Spleen (tissue), 11 donors: Measurements from ENCODE around the gene PGS1. TPM values are rescaled to one million over a fixed set of nuclear protein-coding genes. Genes with fewer than 3 reads are reported as not detected.

ENCODE experiments used
- DNase-seq: peaks from one replicate; pipeline ENCODE4 v3.0.0-alpha.2; 2020
- H3K27ac ChIP-seq, 8 donors: fragments of 200-600 bp; sonication (generic) in 7 of 8; 1 replicate in 4 of 8; 2 replicates in 4 of 8; pipeline versions ENCODE4 v1.5.0 to v1.8.0; 2016 to 2021; ENCODE audit warnings: inconsistent platforms in 4 of 8, mild to moderate bottlenecking in 4 of 8, moderate library complexity in 1 of 8
- H3K27me3 ChIP-seq, 7 donors: fragments of 200-600 bp; sonication (generic) in 6 of 7; replicated peaks in 1 of 7; 1 replicate in 4 of 7; 2 replicates in 3 of 7; pipeline versions ENCODE4 v1.5.0 to v1.8.0; 2016 to 2021; ENCODE audit warnings: inconsistent platforms in 3 of 7, mild to moderate bottlenecking in 1 of 7
- H3K36me3 ChIP-seq, 6 donors: fragments of 200-600 bp; sonication (generic) in 5 of 6; 1 replicate in 4 of 6; 2 replicates in 2 of 6; pipeline versions ENCODE4 v1.5.0 to v1.8.0; 2016 to 2021; ENCODE audit warnings: inconsistent platforms in 2 of 6
- H3K4me1 ChIP-seq, 6 donors: fragments of 200-600 bp; sonication (generic) in 5 of 6; 1 replicate in 3 of 6; 2 replicates in 3 of 6; pipeline versions ENCODE4 v1.5.0 to v1.8.0; 2016 to 2021; ENCODE audit warnings: inconsistent platforms in 3 of 6
- H3K4me3 ChIP-seq, 8 donors: fragments of 200-600 bp; sonication (generic) in 7 of 8; 1 replicate in 4 of 8; 2 replicates in 4 of 8; pipeline versions ENCODE4 v1.5.0 to v1.8.0; 2016 to 2021; ENCODE audit warnings: inconsistent platforms in 4 of 8, mild to moderate bottlenecking in 4 of 8, moderate library complexity in 2 of 8
- H3K9me3 ChIP-seq, 8 donors: fragments of 200-600 bp; sonication (generic) in 7 of 8; 1 replicate in 4 of 8; 2 replicates in 4 of 8; pipeline versions ENCODE4 v1.5.0 to v1.8.0; 2016 to 2021; ENCODE audit warnings: inconsistent platforms in 4 of 8
- POLR2A ChIP-seq, 3 donors: fragments of 450-650 bp; IDR thresholded peaks; one replicate each; pipeline ENCODE4 v1.5.1; 2017; ENCODE audit warnings: antibody characterized with exemption in 3 of 3, mild to moderate bottlenecking in 1 of 3
- POLR2AphosphoS5 ChIP-seq, 3 donors: sonication (generic); formaldehyde crosslinking; IDR thresholded peaks; one replicate each; pipeline ENCODE4 v1.5.1; 2017; ENCODE audit warnings: antibody characterized with exemption in 3 of 3
- WGBS, 5 donors: extraction: QIAGEN DNeasy Blood & Tissue Kit in 3 of 5; methylation state at CpG; one replicate each; pipeline versions ENCODE4 v1.1.5 to v1.1.7; 2013 to 2018; 5-methylcytosine and 5-hydroxymethylcytosine counted together
- intact Hi-C: fragments of 100-400 bp; cut with DNase I; formaldehyde crosslinking; loops from one replicate; pipeline ENCODE4 v1.15.0; 2023; ENCODE audit warnings: low total_unique reads
- polyA plus RNA-seq, 3 donors: library from polyadenylated mRNA; stranded (reverse); fragments of 200-250 nt; gene quantifications; one replicate each; pipeline ENCODE4 v1.2.1, GENCODE V29; 2013
- total RNA-seq, 7 donors: library from RNA; depleted of rRNA in 3 of 7; stranded (reverse); fragments of >200 nt in 3 of 7; fragmentation: NEBNext Ultra II Directional in 4 of 7; extraction: Animal tissue kit (Norgen Biotek cat#: 25700) in 4 of 7; gene quantifications; one replicate each; pipeline versions ENCODE4 v1.1.0 to v1.2.1, GENCODE V29; 2016 to 2021
- TF ChIP-seq, protein P1 (sequence below), 11 experiments: fragments of 200-600 bp in 7 of 11; fragments of 450-650 bp in 4 of 11; sonication (generic) in 4 of 11; IDR thresholded peaks in 8 of 11; conservative IDR thresholded peaks in 3 of 11; 1 replicate in 7 of 11; 2 replicates in 4 of 11; pipeline versions ENCODE4 v1.4.0 to v1.8.0; 2016 to 2021; ENCODE audit warnings: antibody characterized with exemption in 11 of 11, inconsistent platforms in 4 of 11, mild to moderate bottlenecking in 1 of 11
- donor health status: healthy with polysubstance abuse.
- donor health status: DM: no; HTN: no; CAD: no; lungs with moderate emphysema.
- donor health status: DM: no; HTN: no; CAD: no.
- donor health status: Bipolar disorder and iron deficiency.
- donor health status: healthy.
- donor health status: DM: no; HTN: no; CAD: no.
- donor health status: DM: yes; HTN: yes; CAD: no.

The PGS1 gene
- total and polyA plus RNA-seq, 10 donors: 20.0 to 217 (median 109) TPM

DNA sequence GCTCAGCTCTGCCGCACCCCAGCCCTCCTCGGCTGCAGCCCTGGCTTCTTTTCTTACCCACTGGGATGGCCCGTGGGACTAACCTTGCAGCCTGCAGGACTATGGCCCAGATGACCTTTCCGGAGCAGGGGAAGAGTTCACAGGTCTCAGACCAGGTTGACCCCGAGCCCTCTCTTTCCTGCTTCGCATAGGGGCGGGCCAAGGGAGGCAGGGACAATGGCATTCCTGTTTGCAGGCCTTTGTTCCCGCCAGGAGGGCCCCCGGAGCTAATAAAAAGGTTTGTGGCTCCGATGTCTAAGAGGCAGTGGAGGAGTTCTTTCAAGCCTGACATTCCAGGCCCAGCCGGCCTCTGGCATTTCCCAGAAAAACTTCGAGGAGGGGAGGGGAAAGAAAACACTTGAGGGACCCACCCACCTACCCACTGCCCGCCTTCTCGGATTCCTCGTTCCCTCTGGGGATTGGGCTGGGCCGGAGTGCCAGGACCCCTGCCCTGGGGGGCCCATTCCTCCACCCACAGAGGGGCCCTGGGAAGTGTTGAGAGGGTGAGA, 12.8 kb upstream of the PGS1 start:
- Histone ChIP-seq H3K4me3 (no peak overlapping the region), H3K36me3 (no peaks in the 10 kb centered on the region), H3K27me3 (peaks cover 0 to 44% (median 5%) of the 10 kb centered on the region in 7 donors), H3K9me3 (no peaks in the 10 kb centered on the region), H3K27ac (peak overlapping the region in 7 of 8 donors; percentile 36 to 65 (median 53)), H3K4me1 (peaks cover 6 to 39% (median 24%) of the 10 kb centered on the region in 6 donors)
- intact Hi-C loops: no loop called here
- no peak for DNase-seq
- TF ChIP-seq POLR2A (IDR thresholded peaks at IDR 0.05) (no peak), POLR2AphosphoS5 (IDR thresholded peaks at IDR 0.05) (peak in 2 of 3 donors; percentile 19 to 21)
- 56 to 90% (median 72%) methylated on average over 16 of the region's 16 CpGs for WGBS, 5 donors

DNA sequence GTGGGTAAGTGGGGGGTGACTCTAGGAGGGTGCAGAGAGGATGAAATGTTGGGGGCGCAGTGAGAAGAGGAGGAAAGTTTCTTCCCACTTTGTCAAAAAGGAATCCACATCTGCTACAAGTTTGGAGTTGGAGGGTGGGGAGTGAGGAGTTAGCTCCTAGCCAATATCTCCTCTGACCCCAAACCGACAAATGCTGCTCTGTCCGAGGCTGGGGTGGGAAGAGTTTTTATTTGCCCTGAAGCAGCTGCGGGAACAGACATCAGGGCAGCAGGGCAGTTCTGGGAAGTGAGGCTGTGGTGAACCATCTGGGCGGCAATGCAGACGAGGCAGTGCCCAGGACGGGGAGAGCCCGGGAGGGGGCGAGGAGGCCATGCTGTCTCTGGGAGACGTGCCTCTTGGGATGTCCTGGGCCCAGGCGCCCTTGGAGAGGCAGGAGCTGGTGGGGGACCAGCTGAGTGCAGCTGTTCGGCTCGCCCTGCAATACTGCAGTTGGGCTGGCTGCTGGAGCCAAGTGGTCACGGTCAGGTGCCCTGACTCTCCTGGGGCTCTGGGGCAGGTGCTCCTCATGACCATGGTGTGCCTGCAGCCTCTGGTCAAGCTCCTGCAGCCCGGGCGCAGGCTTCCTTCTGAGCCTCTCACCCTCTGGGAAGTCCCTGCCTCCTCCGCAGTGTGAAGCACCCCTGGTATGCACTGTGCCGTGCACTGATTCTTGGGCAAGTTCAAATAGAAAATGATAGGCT, 12.2 kb upstream of the PGS1 start:
- H3K27me3 ChIP-seq: peaks cover 0 to 44% (median 5%) of the 10 kb centered on the region in 7 donors
- no peak for DNase-seq
- intact Hi-C loops: no loop called here

DNA sequence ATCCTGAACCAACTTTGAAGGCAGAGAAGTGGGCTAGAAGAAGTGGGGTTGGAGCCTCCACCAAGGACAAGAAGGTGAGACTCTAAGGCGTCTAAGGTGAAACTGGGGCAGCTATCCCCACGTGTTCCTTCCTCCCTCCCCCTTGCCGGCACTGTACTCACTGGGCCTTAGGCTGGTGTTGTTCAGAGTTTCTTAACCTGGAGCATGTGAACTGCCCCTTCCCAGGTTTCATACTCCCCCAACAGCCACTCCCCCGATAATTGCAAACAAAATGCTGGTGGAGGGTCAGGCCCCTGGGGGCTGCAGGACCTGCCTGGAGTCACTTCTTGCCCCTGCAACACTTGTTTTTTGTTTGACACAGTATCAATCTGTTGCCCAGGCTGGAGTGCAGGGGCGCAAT, 11.3 kb upstream of the PGS1 start:
- WGBS, 5 donors: 80 to 96% (median 93%) methylated on average over 4 to 5 of the region's 5 CpGs
- intact Hi-C loops: no loop called here
- peaks cover 0 to 44% (median 5%) of the 10 kb centered on the region in 7 donors for H3K27me3 ChIP-seq
- H3K36me3 ChIP-seq: no peaks in the 10 kb centered on the region
- DNase-seq: no peak
- no peak overlapping the region for H3K4me3 ChIP-seq
- peaks cover 0 to 29% (median 16%) of the 10 kb centered on the region in 6 donors for H3K4me1 ChIP-seq
- peak overlapping the region in 1 of 8 donors; percentile 53 for H3K27ac ChIP-seq
- TF ChIP-seq, protein P1, sequence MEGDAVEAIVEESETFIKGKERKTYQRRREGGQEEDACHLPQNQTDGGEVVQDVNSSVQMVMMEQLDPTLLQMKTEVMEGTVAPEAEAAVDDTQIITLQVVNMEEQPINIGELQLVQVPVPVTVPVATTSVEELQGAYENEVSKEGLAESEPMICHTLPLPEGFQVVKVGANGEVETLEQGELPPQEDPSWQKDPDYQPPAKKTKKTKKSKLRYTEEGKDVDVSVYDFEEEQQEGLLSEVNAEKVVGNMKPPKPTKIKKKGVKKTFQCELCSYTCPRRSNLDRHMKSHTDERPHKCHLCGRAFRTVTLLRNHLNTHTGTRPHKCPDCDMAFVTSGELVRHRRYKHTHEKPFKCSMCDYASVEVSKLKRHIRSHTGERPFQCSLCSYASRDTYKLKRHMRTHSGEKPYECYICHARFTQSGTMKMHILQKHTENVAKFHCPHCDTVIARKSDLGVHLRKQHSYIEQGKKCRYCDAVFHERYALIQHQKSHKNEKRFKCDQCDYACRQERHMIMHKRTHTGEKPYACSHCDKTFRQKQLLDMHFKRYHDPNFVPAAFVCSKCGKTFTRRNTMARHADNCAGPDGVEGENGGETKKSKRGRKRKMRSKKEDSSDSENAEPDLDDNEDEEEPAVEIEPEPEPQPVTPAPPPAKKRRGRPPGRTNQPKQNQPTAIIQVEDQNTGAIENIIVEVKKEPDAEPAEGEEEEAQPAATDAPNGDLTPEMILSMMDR (IDR thresholded peaks at IDR 0.05 in 8 of 11, conservative IDR thresholded peaks at IDR 0.05 in 3 of 11): no peak
- no peak for TF ChIP-seq POLR2AphosphoS5 (IDR thresholded peaks at IDR 0.05)
- no peak for TF ChIP-seq POLR2A (IDR thresholded peaks at IDR 0.05)
- H3K9me3 ChIP-seq: no peaks in the 10 kb centered on the region

More for the DNA sequence above, 12.2 kb upstream of the PGS1 start:
- Histone ChIP-seq H3K4me3 (no peak overlapping the region), H3K36me3 (no peaks in the 10 kb centered on the region), H3K27ac (peak overlapping the region in 7 of 8 donors; percentile 36 to 65 (median 53)), H3K4me1 (peaks cover 1 to 33% (median 18%) of the 10 kb centered on the region in 6 donors), H3K9me3 (no peaks in the 10 kb centered on the region)
- TF ChIP-seq, protein P1 (IDR thresholded peaks at IDR 0.05 in 8 of 11, conservative IDR thresholded peaks at IDR 0.05 in 3 of 11): no peak
- TF ChIP-seq POLR2AphosphoS5 (IDR thresholded peaks at IDR 0.05) (peak in 2 of 3 donors; percentile 23 to 35), POLR2A (IDR thresholded peaks at IDR 0.05) (no peak)
- WGBS, 5 donors: 56 to 86% (median 77%) methylated on average over 13 to 18 of the region's 18 CpGs

DNA sequence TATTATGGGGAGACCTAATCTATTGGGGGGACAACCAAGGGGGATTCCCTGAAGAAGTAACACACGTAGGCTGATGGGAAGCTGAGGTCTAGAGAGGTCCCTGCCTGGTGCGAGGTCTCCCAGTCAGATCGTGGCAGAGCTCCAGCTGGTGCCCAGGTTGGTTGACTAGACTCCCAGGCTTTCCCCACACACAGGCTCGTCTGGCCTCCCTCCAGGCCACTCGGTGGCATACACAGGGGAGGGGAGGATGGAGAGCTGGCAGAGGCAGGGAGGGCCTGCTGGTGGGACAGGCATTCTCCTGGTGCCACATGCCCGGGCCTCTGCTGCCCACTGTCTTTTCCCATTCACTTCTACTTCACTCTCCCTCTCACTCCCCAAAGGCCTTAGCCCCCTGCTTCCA, 10.1 kb upstream of the PGS1 start:
- 76 to 81% (median 78%) methylated on average over 6 of the region's 6 CpGs for WGBS, 5 donors
- Histone ChIP-seq H3K9me3 (no peaks in the 10 kb centered on the region), H3K27me3 (peaks cover 0 to 44% (median 5%) of the 10 kb centered on the region in 7 donors), H3K27ac (no peak overlapping the region), H3K36me3 (no peaks in the 10 kb centered on the region), H3K4me1 (peaks cover 0 to 29% (median 16%) of the 10 kb centered on the region in 6 donors), H3K4me3 (no peak overlapping the region)
- intact Hi-C loops: no loop called here
- TF ChIP-seq, protein P1 (IDR thresholded peaks at IDR 0.05 in 8 of 11, conservative IDR thresholded peaks at IDR 0.05 in 3 of 11): no peak
- TF ChIP-seq POLR2AphosphoS5 (IDR thresholded peaks at IDR 0.05) (no peak), POLR2A (IDR thresholded peaks at IDR 0.05) (no peak)
- DNase-seq: no peak
